Transverse colon (tissue), 4 donors: Measurements from ENCODE around the gene MAST4. TPM values are rescaled to one million over a fixed set of nuclear protein-coding genes. Genes with fewer than 3 reads are reported as not detected.

Source experiments
- DNase-seq: peaks from one replicate; pipeline ENCODE4 v3.0.0-alpha.2; 2019
- H3K27ac ChIP-seq, 4 donors: fragments of 200-600 bp; sonication (generic); 2 replicates each; pipeline ENCODE4 v1.5.1; 2016 to 2018; ENCODE audit warnings: inconsistent platforms in 4 of 4
- H3K27me3 ChIP-seq: fragments of 200-600 bp; sonication (generic); 2 replicates; pipeline ENCODE4 v1.5.1; 2017; ENCODE audit warnings: inconsistent platforms
- H3K36me3 ChIP-seq, 4 donors: fragments of 200-600 bp; sonication (generic); 2 replicates each; pipeline ENCODE4 v1.5.1; 2017 to 2019; ENCODE audit warnings: inconsistent platforms in 4 of 4
- H3K4me1 ChIP-seq, 4 donors: fragments of 200-600 bp; sonication (generic); 2 replicates each; pipeline ENCODE4 v1.5.1; 2017 to 2020; ENCODE audit warnings: inconsistent platforms in 4 of 4
- H3K4me3 ChIP-seq, 4 donors: fragments of 200-600 bp; sonication (generic); 1 replicate in 1 of 4; 2 replicates in 3 of 4; pipeline versions ENCODE4 v1.5.1 to v1.6.1; 2017 to 2019; ENCODE audit warnings: inconsistent platforms in 4 of 4
- H3K9me3 ChIP-seq, 2 donors: fragments of 200-600 bp; sonication (generic); 2 replicates each; pipeline ENCODE4 v1.5.1; 2017 to 2019; ENCODE audit warnings: inconsistent platforms in 2 of 2
- EP300 ChIP-seq: sonication (generic); formaldehyde crosslinking; IDR thresholded peaks from one replicate; pipeline ENCODE4 v1.6.1; 2017; ENCODE audit warnings: antibody characterized with exemption, low read depth
- POLR2A ChIP-seq: fragments of 450-650 bp; IDR thresholded peaks from one replicate; pipeline ENCODE4 v1.6.1; 2016; ENCODE audit warnings: antibody characterized with exemption, mild to moderate bottlenecking, moderate library complexity
- POLR2AphosphoS5 ChIP-seq, 3 donors: sonication (generic); formaldehyde crosslinking; IDR thresholded peaks; one replicate each; pipeline ENCODE4 v1.6.1; 2016; ENCODE audit warnings: antibody characterized with exemption in 3 of 3
- WGBS, 2 donors: methylation state at CpG; one replicate each; pipeline ENCODE4 v1.1.5; 2018; ENCODE audit warnings: low coverage in 1 of 2; 5-methylcytosine and 5-hydroxymethylcytosine counted together
- in situ Hi-C, 4 donors: fragments of 200-750 bp; cut with MboI; loops; one replicate each; pipeline versions ENCODE4 v1.15.0 to v1.15.1; 2017; ENCODE audit warnings: low sequenced_read_pairs in 3 of 4, low pct_ligation_motif_present in 1 of 4, low pct_unique_long_range_greater_than_20kb in 1 of 4
- intact Hi-C: fragments of 100-400 bp; cut with DNase I; formaldehyde crosslinking; loops from one replicate; pipeline ENCODE4 v1.15.1; 2023; ENCODE audit warnings: low total_unique reads
- total RNA-seq, 4 donors: library from RNA; depleted of rRNA; stranded (reverse); fragments of >200 nt; gene quantifications; one replicate each; pipeline ENCODE4 v1.1.0, GENCODE V29; 2016
- TF ChIP-seq, protein P1 (sequence below), 5 experiments: fragments of 200-600 bp in 3 of 5; fragments of 450-650 bp in 2 of 5; sonication (generic) in 3 of 5; IDR thresholded peaks; 1 replicate in 2 of 5; 2 replicates in 3 of 5; pipeline ENCODE4 v1.5.1; 2016 to 2017; ENCODE audit warnings: antibody characterized with exemption in 5 of 5, inconsistent platforms in 3 of 5, mild to moderate bottlenecking in 2 of 5, moderate library complexity in 1 of 5

MAST4 gene
- total RNA-seq, 4 donors from 2014 or later = 20.3 to 46.8 (median 35.4) TPM

DNA sequence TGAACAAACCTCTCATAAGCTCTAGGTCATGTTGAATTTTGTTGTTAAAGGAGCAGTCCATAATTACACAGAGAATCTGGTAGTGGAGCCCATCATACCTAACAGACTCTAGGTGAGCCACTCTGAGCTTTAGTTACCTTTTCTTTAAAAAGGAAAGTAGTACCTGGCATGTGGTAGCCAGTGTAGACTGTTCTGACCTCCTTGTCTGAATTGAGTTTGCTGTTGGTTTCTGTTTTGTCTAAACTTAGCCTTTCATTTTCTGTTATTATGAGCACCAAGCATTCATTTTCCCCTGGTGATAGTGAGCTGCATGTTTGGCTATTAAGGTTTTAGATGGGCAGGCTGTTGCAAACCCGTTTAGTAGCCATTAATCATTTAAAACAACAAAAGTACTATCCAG is 112.2 kb downstream of the MAST4 start:
- no peak for DNase-seq
- Histone ChIP-seq H3K4me3 (no peak overlapping the region), H3K9me3 (no peaks in the 10 kb centered on the region), H3K27me3 (no peaks in the 10 kb centered on the region), H3K27ac (no peak overlapping the region), H3K36me3 (no peaks in the 10 kb centered on the region), H3K4me1 (no peaks in the 10 kb centered on the region)
- TF ChIP-seq EP300 (no peak), POLR2AphosphoS5 (IDR thresholded peaks at IDR 0.05) (no peak), POLR2A (no peak)
- TF ChIP-seq, protein P1, sequence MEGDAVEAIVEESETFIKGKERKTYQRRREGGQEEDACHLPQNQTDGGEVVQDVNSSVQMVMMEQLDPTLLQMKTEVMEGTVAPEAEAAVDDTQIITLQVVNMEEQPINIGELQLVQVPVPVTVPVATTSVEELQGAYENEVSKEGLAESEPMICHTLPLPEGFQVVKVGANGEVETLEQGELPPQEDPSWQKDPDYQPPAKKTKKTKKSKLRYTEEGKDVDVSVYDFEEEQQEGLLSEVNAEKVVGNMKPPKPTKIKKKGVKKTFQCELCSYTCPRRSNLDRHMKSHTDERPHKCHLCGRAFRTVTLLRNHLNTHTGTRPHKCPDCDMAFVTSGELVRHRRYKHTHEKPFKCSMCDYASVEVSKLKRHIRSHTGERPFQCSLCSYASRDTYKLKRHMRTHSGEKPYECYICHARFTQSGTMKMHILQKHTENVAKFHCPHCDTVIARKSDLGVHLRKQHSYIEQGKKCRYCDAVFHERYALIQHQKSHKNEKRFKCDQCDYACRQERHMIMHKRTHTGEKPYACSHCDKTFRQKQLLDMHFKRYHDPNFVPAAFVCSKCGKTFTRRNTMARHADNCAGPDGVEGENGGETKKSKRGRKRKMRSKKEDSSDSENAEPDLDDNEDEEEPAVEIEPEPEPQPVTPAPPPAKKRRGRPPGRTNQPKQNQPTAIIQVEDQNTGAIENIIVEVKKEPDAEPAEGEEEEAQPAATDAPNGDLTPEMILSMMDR (IDR thresholded peaks at IDR 0.05) = no peak
- WGBS, 2 donors = 36 to 42% methylated on average over 1 of the region's 1 CpG
- in situ Hi-C loops (no loop called here), intact Hi-C loops (no loop called here)

- Histone ChIP-seq H3K4me3 (no peak overlapping the region), H3K36me3 (no peaks in the 10 kb centered on the region), H3K9me3 (no peaks in the 10 kb centered on the region), H3K4me1 (no peaks in the 10 kb centered on the region), H3K27me3 (no peaks in the 10 kb centered on the region), H3K27ac (no peak overlapping the region)
- intact Hi-C loops (no loop called here), in situ Hi-C loops (no loop called here)
- DNase-seq = no peak
- 66 to 84% methylated on average over 4 to 5 of the region's 5 CpGs for WGBS, 2 donors
- TF ChIP-seq, protein P1 (IDR thresholded peaks at IDR 0.05) = no peak
- TF ChIP-seq POLR2AphosphoS5 (IDR thresholded peaks at IDR 0.05) (no peak), POLR2A (no peak), EP300 (no peak)
Measured at GRCh38 chr5:66710557-66711088, 114.4 kb downstream of the MAST4 start.

GRCh38 chr5:66713998-66714397 is 117.8 kb downstream of the MAST4 start:
- no peaks in the 10 kb centered on the region for H3K9me3 ChIP-seq
- intact Hi-C loops = no loop called here
- H3K27ac ChIP-seq = no peak overlapping the region
- in situ Hi-C loops = no loop called here
- H3K4me3 ChIP-seq = no peak overlapping the region
- TF ChIP-seq EP300 = no peak
- no peaks in the 10 kb centered on the region for H3K27me3 ChIP-seq
- no peaks in the 10 kb centered on the region for H3K4me1 ChIP-seq
- DNase-seq = no peak
- no peaks in the 10 kb centered on the region for H3K36me3 ChIP-seq
- 77 to 88% methylated on average over 3 of the region's 3 CpGs for WGBS, 2 donors

DNA sequence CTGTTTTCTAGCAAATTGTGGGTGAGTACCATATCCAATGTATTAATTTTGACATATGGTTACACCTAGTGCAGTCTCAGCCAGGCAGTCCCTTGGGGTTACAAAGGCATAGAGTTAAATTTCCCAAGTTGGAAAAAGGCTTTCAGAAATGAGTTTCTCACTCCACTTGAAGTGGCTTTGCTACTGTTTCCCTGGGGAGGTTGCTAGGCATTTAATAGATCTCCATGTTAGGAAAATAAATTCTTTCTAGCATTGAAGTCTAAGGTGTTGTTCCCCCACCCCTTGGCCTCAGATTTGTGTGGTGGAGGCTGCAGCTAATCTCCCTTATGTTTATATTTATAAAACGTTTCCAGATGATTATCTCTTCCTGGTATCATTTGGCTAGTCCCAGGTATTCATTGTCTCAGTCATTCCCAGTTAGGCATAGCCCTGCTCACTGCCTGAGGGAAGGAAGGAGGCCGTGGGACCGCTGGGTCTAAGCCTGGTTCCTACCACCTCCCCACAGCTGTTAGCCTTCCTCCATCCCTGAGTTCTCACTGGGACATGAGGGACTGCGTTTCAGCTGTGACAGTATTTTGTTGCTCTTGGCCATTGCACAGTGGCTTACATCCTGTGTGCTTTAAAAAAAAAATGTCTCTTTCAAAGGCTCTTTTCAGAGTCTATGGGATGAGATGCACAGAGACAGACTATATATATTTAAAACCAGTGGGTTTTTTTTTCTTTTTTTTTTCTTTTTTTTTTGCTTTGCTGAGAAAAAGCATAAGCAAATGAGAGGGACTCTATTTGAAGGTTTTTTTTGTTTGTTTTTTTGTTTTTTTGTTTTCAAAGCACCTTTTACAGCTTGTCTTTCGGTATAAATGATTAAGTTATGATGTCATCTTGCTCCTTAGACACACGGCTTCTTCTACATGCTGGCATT is 121.5 kb downstream of the MAST4 start:
- Histone ChIP-seq H3K4me3 (no peak overlapping the region), H3K4me1 (no peaks in the 10 kb centered on the region), H3K27ac (no peak overlapping the region), H3K36me3 (no peaks in the 10 kb centered on the region), H3K9me3 (no peaks in the 10 kb centered on the region), H3K27me3 (no peaks in the 10 kb centered on the region)
- no peak for DNase-seq
- TF ChIP-seq, protein P1 (IDR thresholded peaks at IDR 0.05) = no peak
- TF ChIP-seq POLR2A (no peak), POLR2AphosphoS5 (IDR thresholded peaks at IDR 0.05) (no peak)
- intact Hi-C loops = no loop called here
- in situ Hi-C loops = no loop called here
- WGBS, 2 donors = 0 to 56% methylated on average over 1 to 6 of the region's 6 CpGs
